HG02798 (cell line): Measurements from ENCODE around the gene PPIE.
"Not testable (repeated sequence)": the region's sequence is repeated elsewhere in the genome, so short reads cannot be mapped to it uniquely, and the experiment has no call there.

Experiments used
- ATAC-seq: cut with Tn5 transposase; IDR thresholded peaks from one replicate; pipeline ENCODE4 v1.9.1; 2021; ENCODE audit warnings: mild to moderate bottlenecking; ENCODE audit not compliant: unreplicated experiment, poor library complexity

The PPIE gene

GRCh38 chr1:39757501-39757900 lies 18.8 kb downstream of the PPIE start:
- no peak for ATAC-seq

GRCh38 chr1:39758556-39759435 lies 20.1 kb downstream of the PPIE start:
- no peak for ATAC-seq

GRCh38 chr1:39759436-39759726 lies 20.7 kb downstream of the PPIE start:
- no peak for ATAC-seq

- ATAC-seq = no peak
Measured at GRCh38 chr1:39760074-39761008, 21.7 kb downstream of the PPIE start.

- ATAC-seq = no peak
Measured at GRCh38 chr1:39761016-39761415, 22.3 kb downstream of the PPIE start.

GRCh38 chr1:39761557-39762260 lies 23.0 kb downstream of the PPIE start:
- ATAC-seq = no peak

- no peak for ATAC-seq
Measured at GRCh38 chr1:39762550-39763540, 24.2 kb downstream of the PPIE start.

GRCh38 chr1:39763619-39764374 lies 25.1 kb downstream of the PPIE start:
- ATAC-seq = not testable (repeated sequence)

GRCh38 chr1:39764512-39764911 lies 25.8 kb downstream of the PPIE start:
- not testable (repeated sequence) for ATAC-seq

- ATAC-seq = not testable (repeated sequence)
Measured at GRCh38 chr1:39766466-39766865, 27.8 kb downstream of the PPIE start.

GRCh38 chr1:39769502-39769901 lies 30.8 kb downstream of the PPIE start:
- not testable (repeated sequence) for ATAC-seq

GRCh38 chr1:39770100-39771021 lies 31.7 kb downstream of the PPIE start:
- ATAC-seq = not testable (repeated sequence)

- peak; percentile 60 for ATAC-seq
Measured at GRCh38 chr1:39771022-39771532, 32.4 kb downstream of the PPIE start, which contains the start of gene OXCT2. TSS of gene OXCT2 (minus strand) at chr1:39771348. CDS start at chr1:39771255, 93 bp downstream.

- ATAC-seq = not testable (repeated sequence)
Measured at GRCh38 chr1:39773369-39773979, 34.8 kb downstream of the PPIE start.

- not testable (repeated sequence) for ATAC-seq
Measured at GRCh38 chr1:39775141-39775540, 36.5 kb downstream of the PPIE start.

- ATAC-seq = peak; percentile 20
Measured at GRCh38 chr1:39775676-39776399, 37.2 kb downstream of the PPIE start.
